Measurements from ENCODE around the gene BCL6.
A peak's percentile ranks its signal among the peaks of the same experiment; 100 is the strongest.

BCL6 gene

DNA sequence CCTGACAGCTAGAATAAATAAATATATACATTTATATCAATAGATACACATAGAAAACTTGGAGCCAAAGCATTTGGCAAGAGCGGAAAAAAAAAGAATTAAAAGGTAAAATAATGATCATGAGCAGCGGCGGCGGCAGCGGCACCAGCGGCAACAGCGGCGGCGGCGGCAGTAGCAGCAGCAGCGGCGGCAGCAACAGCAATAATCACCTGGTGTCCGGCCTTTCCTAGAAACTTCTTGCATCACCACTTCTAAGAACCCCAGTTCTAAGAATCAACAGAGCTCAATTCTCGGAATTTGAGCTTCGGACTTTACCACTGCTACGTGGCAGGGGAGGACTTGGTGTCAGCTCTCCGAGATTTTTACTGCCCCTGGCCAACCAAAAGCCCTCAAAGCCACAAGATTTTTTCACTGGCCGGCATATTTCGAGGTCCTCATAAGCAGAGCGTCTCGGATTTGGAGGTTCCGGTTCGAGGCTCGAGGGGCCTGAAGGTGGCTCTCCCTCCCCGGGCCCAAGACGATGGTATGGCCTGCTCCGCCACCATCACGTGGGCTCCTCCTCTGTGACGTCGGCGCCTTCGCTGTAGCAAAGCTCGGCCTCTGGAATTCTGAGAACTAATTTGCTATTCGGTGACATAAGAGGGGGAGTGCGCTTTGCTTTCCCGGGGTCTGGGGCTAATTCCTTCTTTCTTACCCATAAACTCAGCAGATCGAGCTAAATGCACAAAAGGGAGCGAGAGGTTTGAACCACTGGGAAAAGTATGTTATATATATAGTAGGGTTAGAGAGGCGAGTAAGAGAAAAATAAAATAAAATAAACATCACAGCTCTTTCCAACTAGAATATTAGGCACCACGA, at the start of gene BCL6:
TSS of gene BCL6 (minus strand) at position 268 of the 858 bp plus-strand sequence. CDS start 11,775 bp downstream, outside the sequence.
- peak; percentile 85 to 86 for DNase-seq (ENCODE audit: low read depth in 1 of 2, low spot score in 1 of 2)

DNA sequence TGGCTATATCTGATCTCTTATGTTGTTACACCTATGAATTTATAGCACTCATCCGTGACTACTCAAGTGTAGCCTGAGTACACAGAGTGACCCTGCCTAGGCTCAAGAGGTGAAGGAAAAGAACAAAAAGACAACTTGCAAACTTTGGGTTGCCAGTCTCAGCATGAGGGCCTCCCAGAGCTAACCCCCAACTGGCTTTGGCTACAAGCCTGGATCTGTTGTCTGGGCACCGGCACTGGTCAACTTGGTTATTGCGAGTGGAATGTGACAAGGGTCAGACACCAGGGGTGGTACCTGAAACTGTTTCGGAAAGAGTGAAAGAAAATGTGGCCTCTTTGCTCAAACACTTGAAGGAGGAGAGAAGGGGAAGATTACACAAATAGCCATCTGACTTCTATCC, 49.5 kb upstream of the BCL6 start:
- no peak for DNase-seq (ENCODE audit: low read depth in 1 of 2, low spot score in 1 of 2)

DNA sequence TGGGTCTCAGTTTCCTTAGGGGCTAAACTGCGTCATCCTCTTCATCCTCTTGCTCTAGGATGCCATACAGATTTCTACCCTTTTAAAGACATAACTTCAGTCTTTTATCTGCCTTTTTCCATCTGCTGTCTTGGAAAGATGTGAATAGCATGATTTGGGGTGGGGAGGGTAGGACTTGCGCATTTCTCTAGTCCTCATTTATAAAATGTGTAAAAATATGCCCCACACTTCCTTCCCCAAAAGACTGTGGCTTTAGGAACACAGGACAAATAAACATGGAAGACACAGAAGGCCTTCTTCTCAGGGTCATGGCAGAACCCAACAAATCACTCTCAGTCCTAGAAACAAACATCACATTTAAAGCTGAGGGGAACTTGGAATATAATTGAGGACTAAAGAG, 48.4 kb upstream of the BCL6 start:
- no peak for DNase-seq (ENCODE audit: low read depth in 1 of 2, low spot score in 1 of 2)

DNA sequence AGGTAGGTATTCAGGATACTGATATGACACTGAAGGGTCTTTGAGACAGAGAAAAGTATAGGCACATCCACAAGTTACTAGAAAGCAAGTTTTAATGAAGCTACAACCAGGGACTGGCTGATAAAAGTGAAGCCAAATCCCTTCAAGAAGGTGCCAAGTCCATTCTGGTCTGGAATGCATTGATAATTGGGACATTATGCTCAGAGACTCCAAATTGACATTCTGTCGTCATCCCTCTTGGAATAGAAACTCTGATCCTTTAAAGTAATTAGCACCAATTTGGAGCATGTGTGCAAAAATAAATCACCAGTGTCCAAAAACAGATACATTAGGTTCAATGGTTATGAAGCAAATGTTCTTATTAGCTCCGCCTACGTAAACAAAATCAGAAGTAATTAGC, 47.3 kb upstream of the BCL6 start:
- no peak for DNase-seq (ENCODE audit: low read depth in 1 of 2, low spot score in 1 of 2)

DNA sequence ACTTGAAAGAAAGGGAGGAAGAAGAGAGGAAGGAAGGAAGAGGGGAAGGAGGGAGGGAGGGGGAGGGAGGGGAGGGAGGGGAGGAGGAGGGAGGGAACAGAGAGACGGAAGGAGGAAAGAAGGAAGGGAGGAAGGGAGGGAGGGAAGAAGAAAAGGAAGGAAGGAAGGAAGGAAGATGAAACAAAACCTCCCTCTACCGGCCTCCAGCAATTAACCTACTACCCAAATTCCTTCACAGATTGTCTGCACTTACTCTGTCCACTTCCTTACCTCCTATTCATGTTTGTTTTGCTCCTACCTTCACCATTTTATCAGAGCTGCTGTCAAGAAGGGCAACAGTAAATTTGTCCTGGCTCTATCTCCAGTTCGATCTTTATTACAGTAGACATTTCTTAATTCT, 44.6 kb upstream of the BCL6 start:
- no peak for DNase-seq (ENCODE audit: low read depth in 1 of 2, low spot score in 1 of 2)

DNA sequence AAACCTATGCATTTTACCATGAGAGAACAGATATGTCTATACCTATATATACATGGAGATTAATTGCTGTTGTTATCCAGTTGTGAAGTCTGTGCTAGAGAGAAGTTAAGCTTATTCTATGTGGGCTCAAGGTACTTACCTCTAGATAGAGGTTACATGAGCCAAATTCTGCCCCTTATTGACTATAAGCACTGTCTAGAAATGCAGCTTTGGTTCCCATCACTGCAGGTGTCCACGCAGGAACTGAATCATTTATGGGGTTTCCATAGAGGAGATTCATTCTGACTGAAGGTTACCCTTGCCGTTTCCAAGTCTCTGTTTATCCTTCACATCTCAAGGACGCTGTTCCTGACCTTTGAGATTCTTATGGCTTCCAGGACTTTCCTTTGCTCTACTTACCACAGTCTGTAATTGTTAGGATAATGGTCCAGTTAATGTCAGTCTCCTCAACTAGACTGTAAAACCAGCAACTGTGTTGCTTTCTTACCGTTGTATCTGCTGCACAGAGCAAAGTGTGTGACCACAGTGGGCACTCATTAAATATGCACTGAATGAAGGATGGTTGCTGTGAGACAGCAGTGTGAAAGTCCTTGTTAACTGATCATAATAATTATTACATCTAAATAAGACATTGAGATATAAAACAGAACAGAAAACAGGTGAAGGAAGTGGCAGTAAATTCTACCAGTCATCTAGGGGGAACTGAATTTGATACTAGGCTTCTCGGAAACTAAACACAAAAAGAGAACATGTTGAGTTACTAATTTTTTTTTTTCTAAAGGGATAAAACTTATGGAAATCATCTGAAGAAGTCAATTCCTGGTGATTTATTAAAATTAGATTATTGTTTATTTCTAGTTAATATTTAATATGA, 44.0 kb upstream of the BCL6 start:
- no peak for DNase-seq (ENCODE audit: low read depth in 1 of 2, low spot score in 1 of 2)

DNA sequence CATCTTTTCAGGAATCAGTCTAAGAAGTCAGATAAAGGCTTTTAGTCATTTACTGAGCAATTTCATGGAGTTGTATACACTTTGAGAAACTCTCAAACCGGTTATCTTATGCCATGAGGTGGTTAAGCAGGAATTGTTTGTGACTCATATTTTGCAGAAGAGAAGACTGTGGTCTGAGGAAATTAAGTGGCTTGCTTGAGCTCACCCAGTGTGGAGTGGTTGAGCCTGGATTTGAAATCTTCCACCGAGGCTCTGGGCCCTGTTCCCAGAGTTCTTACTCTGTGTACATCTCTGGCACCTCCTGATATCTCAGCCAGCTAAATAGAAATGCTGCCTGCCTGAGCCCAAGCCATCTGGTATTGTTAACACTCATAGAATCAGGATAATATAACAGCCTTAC, 37.8 kb upstream of the BCL6 start:
- DNase-seq (ENCODE audit: low read depth in 1 of 2, low spot score in 1 of 2) = no peak

DNA sequence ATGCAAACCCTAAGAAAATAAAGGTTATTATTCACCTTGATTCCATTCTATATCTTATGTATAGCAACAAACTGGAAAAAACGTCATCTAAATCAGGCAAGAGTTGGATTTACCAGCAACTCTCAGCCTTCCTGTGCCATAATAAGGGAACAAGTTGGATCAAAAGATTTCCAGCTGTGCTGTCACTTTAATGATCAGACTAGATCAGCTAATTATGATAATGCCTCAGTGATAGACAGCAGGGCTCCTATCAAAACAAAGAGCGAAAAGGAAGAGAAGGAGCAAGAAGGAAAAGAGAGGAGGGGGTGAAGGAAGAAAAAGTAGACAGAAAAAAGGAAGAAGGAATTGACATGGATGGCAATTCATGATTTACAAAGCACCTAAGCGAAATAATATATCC, 36.7 kb upstream of the BCL6 start:
- no peak for DNase-seq (ENCODE audit: low read depth in 1 of 2, low spot score in 1 of 2)

DNA sequence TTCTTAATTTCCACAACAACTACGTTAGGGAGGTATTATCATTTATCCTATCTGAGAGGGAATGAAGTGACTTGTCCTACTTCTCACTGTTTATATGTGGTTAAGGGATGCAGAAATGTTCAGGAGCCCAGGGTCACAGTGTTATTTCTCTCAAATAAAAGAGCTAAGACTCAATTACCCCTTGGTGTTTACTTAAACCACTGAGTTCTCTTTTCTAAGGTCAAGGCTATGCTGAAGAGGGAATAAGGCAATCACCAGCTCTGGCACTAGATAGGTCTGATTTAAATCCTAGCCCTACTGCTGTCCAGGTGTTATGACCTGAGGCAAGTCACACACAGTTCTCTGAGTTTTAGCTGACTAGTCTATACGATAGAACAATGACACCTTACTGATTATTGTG, 35.7 kb upstream of the BCL6 start:
- DNase-seq (ENCODE audit: low read depth in 1 of 2, low spot score in 1 of 2) = no peak

DNA sequence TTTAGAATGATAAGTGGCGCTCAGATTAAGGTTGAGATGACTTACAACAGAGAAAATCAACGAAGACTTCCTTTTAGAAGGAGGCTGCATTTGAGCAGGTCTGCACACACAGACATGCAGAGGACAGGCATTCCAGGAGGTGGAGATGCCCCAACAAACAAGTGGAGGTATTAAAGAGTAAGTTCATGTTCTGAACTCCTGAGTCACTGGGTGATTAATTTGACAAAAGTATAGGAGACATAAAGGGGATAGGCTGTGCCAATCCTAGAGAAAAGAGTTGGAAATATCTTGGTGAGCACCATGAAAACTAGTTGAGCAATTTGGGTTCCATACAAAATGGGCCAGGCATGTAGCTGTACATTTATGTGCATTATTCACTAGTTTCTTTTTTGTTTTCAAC, 33.5 kb upstream of the BCL6 start:
- no peak for DNase-seq (ENCODE audit: low read depth in 1 of 2, low spot score in 1 of 2)

DNA sequence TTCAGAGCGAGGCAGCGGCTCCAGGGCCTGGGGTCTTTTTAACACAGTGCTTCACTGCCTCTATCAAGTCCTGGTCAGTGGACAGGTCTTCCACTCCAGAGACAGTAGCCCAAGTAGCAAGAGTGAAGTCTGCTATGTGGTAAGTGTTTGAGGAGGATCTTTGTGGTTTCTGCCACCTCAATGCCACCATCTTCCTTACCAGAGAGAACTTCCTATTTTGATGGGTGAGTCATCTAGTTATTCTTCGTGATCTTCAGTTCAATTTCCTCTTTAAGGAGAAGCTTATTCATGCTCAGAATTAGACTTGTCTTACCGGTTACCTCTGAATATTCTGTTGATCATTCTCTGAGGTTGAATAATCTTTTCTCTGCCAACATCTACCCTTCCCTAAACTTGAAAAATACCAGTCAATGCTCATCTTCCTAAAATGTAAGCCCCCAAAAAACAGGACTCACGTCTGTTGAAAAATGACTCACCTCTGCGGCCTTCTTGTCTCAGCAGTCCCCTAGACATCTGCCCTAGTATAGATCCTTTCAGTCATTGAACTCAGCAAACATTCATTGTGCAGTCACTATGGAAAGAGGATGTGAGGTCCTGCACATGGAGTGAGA, 32.2 kb upstream of the BCL6 start:
- peak in 1 of 2 donors; percentile 40 for DNase-seq (ENCODE audit: low read depth in 1 of 2, low spot score in 1 of 2)

DNA sequence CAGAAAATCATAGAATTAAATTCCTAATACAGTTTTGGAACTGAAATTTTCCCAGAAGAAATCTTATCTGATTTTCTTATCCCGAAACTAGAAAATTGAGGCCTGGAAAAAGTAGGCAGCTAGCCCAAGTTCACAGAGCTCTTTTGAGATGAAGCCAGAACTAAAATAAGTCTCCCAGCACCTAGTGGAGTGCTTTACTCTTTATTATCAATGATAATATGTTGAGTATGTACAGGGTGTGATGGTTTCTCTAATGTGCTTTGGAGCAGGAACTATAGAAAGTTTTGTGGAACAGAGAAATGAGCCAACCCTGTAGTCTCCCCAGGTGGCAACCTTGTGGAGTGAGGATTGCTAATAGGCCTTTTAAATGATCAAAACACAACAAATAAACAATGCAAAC, 30.3 kb upstream of the BCL6 start:
- no peak for DNase-seq (ENCODE audit: low read depth in 1 of 2, low spot score in 1 of 2)

DNA sequence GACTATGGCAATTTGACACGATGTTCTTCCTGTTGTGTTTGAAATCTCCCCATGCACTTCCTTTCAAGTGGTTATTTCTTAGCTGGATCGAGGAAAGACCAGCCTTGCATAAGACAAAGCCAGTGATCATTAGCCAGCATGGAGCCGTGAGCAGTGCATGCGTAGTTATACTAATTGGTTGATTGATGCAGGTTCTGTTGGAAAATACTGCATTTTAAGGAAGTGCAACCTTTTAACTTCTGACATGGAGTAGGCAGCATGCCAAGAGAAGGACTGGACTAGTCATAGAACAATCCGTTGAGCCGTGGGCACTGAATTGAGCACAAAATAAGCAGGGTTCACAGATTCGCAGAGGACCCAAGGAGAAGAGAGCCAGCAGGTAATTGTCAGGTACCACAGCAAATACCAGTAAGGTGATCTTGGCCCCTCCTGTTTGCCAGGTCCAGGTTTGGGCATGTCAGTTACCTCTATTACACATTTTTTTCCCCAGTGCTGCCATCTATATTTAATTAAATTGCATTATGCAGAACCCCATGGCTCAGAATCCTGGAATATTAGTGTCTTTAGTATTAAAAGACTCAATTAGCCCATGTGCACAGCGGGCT, 29.0 kb upstream of the BCL6 start:
- no peak for DNase-seq (ENCODE audit: low read depth in 1 of 2, low spot score in 1 of 2)

DNA sequence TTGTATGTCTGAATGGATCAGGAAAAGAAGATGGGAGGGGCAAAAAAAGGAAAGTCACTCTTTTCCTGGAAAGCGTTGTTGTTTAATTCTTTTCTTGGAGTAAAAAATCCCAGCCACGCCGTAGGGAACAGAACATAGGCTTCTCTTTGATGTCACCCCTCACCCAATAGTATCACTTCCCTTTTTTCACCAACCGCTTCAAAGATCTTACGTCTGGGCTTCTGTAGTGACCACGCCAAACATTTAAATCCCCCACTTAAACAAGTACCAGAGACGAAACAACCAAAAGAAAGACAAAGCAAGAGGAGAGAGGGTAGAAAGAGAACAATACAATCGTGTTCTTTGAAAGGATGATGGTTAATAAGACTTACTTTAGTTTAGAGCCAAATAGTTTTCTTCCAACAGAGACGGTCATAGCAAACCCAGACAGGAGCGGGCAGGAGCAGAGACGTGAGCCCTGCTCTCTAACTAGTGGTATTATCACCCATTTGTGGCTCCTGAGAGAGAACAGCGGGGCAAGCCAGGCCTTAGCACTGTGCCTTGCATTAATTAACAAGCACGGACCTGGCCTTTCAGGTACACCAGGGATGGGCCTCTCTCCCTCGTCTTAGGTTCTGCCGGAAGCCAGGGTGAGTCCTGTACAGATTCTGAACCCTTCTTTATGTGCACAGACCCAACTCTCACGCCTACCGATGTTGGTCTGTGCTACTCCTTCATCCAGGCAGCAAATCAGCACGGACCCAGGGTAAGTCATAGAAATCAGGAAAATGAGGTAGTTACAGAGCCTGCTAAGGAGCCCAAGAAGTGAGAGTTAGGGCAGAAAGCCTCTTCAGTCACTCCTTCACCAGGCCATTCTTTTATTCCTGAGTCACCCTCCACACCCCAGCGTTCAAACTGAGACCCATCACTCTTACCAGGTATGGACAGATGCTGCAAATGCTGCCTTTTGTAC, 28.2 kb upstream of the BCL6 start:
- DNase-seq (ENCODE audit: low read depth in 1 of 2, low spot score in 1 of 2) = no peak

DNA sequence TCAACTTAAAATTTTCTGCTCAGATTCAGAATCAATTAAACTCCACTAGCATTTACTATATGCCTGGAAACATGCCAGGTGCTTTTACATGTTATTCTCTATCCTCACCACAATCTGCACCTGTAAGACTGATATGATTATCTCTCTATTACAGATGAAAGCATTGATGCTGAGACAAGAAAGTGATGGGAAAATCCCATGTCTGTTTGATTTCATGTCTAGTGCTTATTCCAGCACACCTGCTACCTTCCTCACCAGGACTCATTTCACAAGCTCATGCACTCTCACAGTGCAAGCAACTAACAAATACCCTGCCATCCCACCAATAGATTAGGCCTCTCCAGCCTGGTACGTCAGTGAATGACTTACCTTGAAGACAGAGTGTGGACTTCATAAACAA, 25.0 kb upstream of the BCL6 start:
- peak in 1 of 2 donors; percentile 63 for DNase-seq (ENCODE audit: low read depth in 1 of 2, low spot score in 1 of 2)

DNA sequence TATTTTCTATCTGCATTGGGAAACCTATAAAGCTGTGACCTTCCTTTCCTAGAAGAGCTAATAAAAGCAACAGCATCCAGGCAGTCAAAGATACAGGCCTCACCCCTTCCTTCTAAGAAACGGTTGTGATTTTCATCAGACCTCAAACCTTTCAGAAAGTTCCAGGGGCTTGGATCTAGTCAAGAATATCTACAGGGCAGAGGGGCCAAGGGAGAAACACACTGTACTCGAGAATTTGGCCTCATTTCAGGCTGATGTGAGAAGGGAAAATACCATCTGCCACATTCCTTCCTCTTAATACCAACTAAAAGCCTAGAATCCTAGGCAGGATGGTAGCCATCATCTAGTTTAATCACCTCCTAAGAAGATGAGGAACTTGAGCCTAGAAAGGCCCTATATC, 24.5 kb upstream of the BCL6 start:
- no peak for DNase-seq (ENCODE audit: low read depth in 1 of 2, low spot score in 1 of 2)

DNA sequence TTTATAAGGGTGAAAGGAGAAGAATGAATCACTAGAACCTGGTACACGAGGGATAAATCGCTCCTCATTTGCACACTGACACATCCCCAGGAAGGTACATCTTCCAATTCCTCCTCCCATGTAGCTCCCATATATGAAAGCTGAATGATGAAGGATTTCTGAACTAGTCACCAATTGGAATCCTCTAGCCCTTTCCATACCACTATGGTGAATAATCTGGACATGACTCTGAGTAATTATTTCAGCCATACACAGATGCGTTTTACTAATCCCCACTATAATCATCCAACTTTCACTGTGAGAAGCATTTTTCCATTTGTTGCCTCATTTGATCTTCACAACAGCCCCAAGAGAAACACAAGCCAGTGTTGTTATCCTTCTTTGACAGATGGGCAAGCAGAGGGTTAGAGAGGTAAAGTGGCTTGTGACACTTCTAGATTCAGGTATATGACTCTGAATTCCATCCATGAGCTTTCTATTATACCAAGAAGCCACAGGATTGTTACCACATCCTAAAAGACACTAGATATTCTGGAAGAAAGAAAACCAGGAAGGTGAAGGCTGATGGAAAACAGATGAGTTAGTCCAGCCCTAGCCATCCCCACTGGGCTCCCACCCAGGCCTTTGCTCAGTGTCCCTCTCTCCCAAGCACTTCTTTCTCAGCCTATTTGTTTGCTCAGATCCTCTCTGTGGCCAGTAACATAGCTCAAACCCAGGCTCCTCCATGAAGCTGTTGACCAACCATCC, 22.2 kb upstream of the BCL6 start:
- DNase-seq (ENCODE audit: low read depth in 1 of 2, low spot score in 1 of 2) = no peak

DNA sequence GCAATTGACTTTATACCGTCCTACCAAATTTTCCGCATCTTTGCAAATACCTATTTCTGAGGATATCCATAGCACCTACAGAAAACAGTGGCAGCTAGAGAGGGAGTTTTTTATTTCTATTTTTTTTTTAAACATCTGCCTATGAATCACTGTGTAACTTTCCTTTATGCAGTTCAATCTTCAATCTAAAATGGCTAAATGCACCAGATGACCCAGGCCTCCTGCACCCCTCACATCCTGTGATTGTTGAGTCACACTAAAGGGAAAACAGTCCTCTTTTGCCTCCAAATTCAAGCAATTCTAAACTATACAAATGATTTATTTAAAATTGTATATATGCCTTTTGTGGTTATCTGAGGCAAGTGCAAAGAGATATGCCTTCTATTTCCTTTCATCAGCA, 20.1 kb upstream of the BCL6 start:
- no peak for DNase-seq (ENCODE audit: low read depth in 1 of 2, low spot score in 1 of 2)

DNA sequence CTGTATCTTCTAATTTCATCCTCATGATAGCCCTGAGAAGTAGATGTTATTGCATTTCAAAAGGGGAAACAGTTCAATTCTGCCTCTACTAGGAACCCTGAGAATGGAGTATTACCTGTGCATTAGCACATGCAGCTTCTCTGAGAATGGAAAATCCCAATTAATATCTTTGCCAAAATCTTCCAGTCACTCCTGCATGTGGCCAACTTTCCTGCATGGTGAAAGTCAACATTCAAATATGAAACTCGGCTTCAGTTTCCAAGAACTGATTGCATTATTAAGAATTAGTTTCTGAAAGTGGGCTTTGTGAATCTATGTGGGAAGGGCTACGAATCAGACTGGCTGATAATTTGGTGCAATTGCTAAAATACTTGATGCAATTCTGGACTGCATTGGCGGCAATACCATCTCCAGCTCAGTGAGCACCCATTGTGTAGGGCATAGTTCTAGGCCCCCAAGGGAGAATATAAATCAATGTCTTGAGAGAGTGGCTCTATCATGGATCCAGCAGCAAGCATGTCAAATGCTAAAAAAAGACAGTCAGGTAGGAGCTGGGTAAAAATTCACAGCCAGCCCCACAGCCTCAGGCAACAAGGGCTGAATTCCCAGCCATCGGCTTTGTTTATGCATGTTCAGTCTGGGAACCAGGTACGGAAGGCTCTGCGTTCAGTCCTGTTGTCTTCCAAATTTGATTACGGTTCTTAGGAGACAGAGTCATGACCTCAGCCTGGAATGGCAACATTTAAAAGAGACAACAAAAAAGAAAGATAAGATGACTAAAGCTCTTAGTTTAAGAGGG, 18.8 kb upstream of the BCL6 start:
- no peak for DNase-seq (ENCODE audit: low read depth in 1 of 2, low spot score in 1 of 2)

Measured in activated CD4-positive, alpha-beta T cell treated with anti-CD3 and anti-CD28 coated beads, Interleukin-2, amount 50 U/mL, for 24 hours (primary cell).